ENCODE results near the gene CFAP61. TPM values are rescaled to one million over a fixed set of nuclear protein-coding genes. Genes with fewer than 3 reads are reported as not detected.

Gene CFAP61
- total RNA-seq, 4 donors from 2014 or later: 0.34 to 1.6 (median 1.1) TPM

DNA sequence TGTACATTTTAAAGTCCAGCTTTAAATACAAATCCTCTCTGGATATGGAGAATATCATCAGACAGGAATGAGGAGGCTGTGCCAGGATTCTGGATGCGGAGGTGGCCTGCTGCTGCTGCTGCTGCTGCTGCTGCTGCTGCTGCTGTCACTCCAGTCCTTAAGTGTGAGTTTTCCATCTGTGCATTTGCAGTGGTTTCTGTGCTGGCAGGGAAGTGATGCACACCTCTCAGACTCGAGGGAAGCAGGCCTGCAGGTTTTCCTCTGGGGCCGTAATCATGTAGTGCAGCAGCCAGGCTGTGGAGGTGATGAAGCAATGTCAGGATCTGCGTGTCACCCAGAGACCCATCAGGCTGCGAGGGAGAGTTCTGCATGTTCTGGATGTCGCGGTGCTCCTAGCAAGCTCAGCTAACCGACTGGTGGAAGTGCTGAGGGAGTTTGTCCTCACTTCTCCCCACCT lies 32.0 kb downstream of the CFAP61 start:
- H3K4me3 ChIP-seq (replicated peaks in 1 of 3): no peak overlapping the region
- intact Hi-C loops (cut with DNase I): loop anchor here (5.0 kb wide), 1 partner anchor 153 kb away; no protein-coding TSS in a partner anchor
- no peaks in the 10 kb centered on the region for H3K36me3 ChIP-seq
- no peaks in the 10 kb centered on the region for H3K27me3 ChIP-seq
- peak overlapping the region in 2 of 3 donors; percentile 74 to 90 for H3K27ac ChIP-seq
- TF ChIP-seq, protein P1, sequence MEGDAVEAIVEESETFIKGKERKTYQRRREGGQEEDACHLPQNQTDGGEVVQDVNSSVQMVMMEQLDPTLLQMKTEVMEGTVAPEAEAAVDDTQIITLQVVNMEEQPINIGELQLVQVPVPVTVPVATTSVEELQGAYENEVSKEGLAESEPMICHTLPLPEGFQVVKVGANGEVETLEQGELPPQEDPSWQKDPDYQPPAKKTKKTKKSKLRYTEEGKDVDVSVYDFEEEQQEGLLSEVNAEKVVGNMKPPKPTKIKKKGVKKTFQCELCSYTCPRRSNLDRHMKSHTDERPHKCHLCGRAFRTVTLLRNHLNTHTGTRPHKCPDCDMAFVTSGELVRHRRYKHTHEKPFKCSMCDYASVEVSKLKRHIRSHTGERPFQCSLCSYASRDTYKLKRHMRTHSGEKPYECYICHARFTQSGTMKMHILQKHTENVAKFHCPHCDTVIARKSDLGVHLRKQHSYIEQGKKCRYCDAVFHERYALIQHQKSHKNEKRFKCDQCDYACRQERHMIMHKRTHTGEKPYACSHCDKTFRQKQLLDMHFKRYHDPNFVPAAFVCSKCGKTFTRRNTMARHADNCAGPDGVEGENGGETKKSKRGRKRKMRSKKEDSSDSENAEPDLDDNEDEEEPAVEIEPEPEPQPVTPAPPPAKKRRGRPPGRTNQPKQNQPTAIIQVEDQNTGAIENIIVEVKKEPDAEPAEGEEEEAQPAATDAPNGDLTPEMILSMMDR (IDR thresholded peaks at IDR 0.05): no peak
- TF ChIP-seq POLR2A (IDR thresholded peaks at IDR 0.05): no peak
- peaks cover 11 to 33% of the 10 kb centered on the region in 2 donors for H3K4me1 ChIP-seq
- no peaks in the 10 kb centered on the region for H3K9me3 ChIP-seq
- 64 to 74% methylated on average over 8 of the region's 8 CpGs for WGBS, 2 donors
- DNase-seq: peak in 1 of 2 donors; percentile 15

DNA sequence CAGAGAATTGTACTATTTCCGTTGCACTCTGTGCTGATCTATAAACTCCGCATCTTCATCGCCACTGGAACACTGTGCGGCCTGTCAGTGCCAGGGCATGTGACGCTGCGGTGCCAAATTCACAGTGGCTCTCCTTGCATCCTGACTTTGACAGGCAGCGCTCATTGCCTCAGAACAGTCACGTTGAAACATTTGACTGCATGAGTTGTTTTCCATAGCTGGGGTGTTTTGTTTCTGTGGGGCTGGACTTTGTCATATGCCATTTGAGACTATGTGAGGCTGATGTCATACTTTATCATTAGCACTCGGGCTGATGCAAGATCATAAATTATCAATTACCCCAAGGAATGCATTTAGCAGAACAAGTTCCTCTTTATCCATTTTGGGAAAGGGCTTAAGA lies 32.7 kb downstream of the CFAP61 start:
- TF ChIP-seq, protein P1 (IDR thresholded peaks at IDR 0.05): no peak
- TF ChIP-seq POLR2A (IDR thresholded peaks at IDR 0.05): no peak
- peak overlapping the region; percentile 74 to 90 (median 85) for H3K27ac ChIP-seq
- DNase-seq: no peak

DNA sequence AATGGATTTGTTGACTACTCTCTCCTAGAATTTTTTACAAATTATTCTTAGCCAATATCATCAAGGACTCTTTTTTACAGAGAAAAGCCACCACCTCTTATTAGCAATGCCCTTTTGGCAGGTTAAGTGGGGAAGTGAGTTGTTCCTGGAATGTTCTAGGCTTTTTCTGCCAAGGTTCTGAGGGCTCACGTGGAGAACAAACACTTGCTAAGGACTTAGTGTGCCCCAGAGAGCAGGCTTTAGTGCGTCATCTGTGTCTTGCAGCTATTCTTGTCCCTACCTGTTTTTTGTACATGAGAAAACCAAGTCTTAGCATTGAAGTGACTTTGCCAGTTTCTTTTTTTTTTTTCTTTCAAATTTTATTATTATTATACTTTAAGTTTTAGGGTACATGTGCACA lies 33.5 kb downstream of the CFAP61 start:
- TF ChIP-seq, protein P1 (IDR thresholded peaks at IDR 0.05): no peak
- TF ChIP-seq POLR2A (IDR thresholded peaks at IDR 0.05): peak in 1 of 2 donors; percentile 19
- peak overlapping the region; percentile 74 to 90 (median 85) for H3K27ac ChIP-seq
- H3K36me3 ChIP-seq: no peaks in the 10 kb centered on the region
- intact Hi-C loops (cut with DNase I): no loop called here
- H3K9me3 ChIP-seq: no peaks in the 10 kb centered on the region
- peaks cover 11 to 41% of the 10 kb centered on the region in 2 donors for H3K4me1 ChIP-seq
- peak; percentile 86 for DNase-seq
- no peak overlapping the region for H3K4me3 ChIP-seq (replicated peaks in 1 of 3)
- H3K27me3 ChIP-seq: no peaks in the 10 kb centered on the region
- WGBS, 2 donors: 28 to 31% methylated on average over 2 of the region's 2 CpGs

More for the DNA sequence above, 32.7 kb downstream of the CFAP61 start:
- intact Hi-C loops (cut with DNase I): no loop called here
- no peaks in the 10 kb centered on the region for H3K27me3 ChIP-seq
- peaks cover 11 to 38% of the 10 kb centered on the region in 2 donors for H3K4me1 ChIP-seq
- 73 to 80% methylated on average over 9 of the region's 9 CpGs for WGBS, 2 donors
- no peaks in the 10 kb centered on the region for H3K36me3 ChIP-seq
- no peaks in the 10 kb centered on the region for H3K9me3 ChIP-seq
- H3K4me3 ChIP-seq (replicated peaks in 1 of 3): no peak overlapping the region

DNA sequence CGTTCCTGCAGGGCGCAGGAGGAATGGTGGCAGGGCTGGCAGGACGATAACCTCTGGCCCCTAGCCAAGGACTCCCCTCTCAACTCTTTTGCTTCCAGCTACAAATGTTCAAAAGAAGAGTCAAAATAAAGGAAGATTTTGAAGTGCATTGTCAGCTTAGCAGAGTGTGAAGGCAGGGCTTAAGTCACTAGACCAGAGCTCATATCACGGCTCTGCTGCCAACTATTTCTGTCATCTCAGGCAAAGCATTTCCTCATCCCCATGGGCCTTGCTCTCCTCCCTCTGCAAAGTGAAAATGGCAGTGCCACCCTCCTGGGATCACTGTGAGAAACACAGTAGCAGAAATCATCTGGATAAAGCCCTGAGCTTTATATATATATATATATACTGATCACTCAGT lies 36.7 kb downstream of the CFAP61 start:
- intact Hi-C loops (cut with DNase I): no loop called here
- no peaks in the 10 kb centered on the region for H3K36me3 ChIP-seq
- H3K4me1 ChIP-seq: peaks cover 19 to 44% of the 10 kb centered on the region in 2 donors
- 38 to 43% methylated on average over 4 of the region's 4 CpGs for WGBS, 2 donors
- no peak overlapping the region for H3K4me3 ChIP-seq (replicated peaks in 1 of 3)
- H3K27me3 ChIP-seq: no peaks in the 10 kb centered on the region
- no peaks in the 10 kb centered on the region for H3K9me3 ChIP-seq
- H3K27ac ChIP-seq: peak overlapping the region; percentile 55 to 80 (median 73)
- DNase-seq: peak; percentile 74 to 78
- TF ChIP-seq POLR2A (IDR thresholded peaks at IDR 0.05): peak in 1 of 2 donors; percentile 40
- TF ChIP-seq, protein P1 (IDR thresholded peaks at IDR 0.05): no peak

DNA sequence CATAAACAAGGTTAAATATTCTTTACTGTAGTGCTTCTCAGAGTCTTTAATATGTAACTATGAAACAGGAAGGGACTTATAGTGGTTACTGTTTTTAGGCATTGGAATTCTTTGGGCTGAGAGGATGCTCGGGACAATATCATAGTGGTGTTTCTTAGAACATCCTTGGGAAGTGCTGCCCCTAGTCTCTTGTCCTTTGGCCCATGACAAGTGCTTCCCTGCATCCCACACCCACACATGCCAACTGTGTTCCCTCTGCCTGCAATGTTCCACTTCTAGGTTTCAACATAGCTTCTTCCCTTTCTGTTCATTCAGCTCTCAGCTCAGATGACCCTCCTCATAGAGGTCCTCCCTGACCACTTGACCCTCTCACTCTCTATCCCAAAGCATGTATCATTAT lies 37.6 kb downstream of the CFAP61 start:
- WGBS, 2 donors: 93 to 95% methylated on average over 1 of the region's 1 CpG
- no peak for DNase-seq
- Histone ChIP-seq H3K27ac (peak overlapping the region in 2 of 3 donors; percentile 73 to 80), H3K27me3 (no peaks in the 10 kb centered on the region), H3K4me1 (peaks cover 18 to 37% of the 10 kb centered on the region in 2 donors), H3K9me3 (no peaks in the 10 kb centered on the region), H3K4me3 (replicated peaks in 1 of 3) (no peak overlapping the region), H3K36me3 (no peaks in the 10 kb centered on the region)
- no peak for TF ChIP-seq POLR2A (IDR thresholded peaks at IDR 0.05)
- TF ChIP-seq, protein P1 (IDR thresholded peaks at IDR 0.05): no peak
- intact Hi-C loops (cut with DNase I): no loop called here

Data from thyroid gland (tissue), 4 donors.